DND-41 (cell line): Measurements from ENCODE around the gene DNPEP.

Experiments
- ATAC-seq: fragments of 200-7000 bp; cut with Tn5 transposase; 3 replicates; pipeline ENCODE4 v1.9.1; 2021; ENCODE audit warnings: low read depth; ENCODE audit not compliant: insufficient read depth
- DNase-seq: peaks from one replicate; pipeline ENCODE4 v3.0.0-alpha.2; 2020
- H2AFZ ChIP-seq: 2 replicates; pipeline ENCODE4 v1.6.0; 2012; ENCODE audit warnings: low read depth, low read length
- H3K27ac ChIP-seq: 2 replicates; pipeline ENCODE4 v1.5.1; 2012; ENCODE audit warnings: low read length, inconsistent platforms
- H3K27me3 ChIP-seq: fragments of 200-600 bp; sonication (generic); 2 replicates; pipeline ENCODE4 v1.6.0; 2012; ENCODE audit warnings: low read length, mild to moderate bottlenecking, inconsistent platforms; ENCODE audit not compliant: insufficient read depth, poor library complexity
- H3K36me3 ChIP-seq: 2 replicates; pipeline ENCODE4 v1.5.1; 2012; ENCODE audit warnings: low read length, inconsistent platforms; ENCODE audit not compliant: insufficient read depth
- H3K4me1 ChIP-seq: 2 replicates; pipeline ENCODE4 v1.5.1; 2012; ENCODE audit warnings: mild to moderate bottlenecking, low read length; ENCODE audit not compliant: insufficient read depth
- H3K4me2 ChIP-seq: 2 replicates; pipeline ENCODE4 v1.6.0; 2012; ENCODE audit warnings: mild to moderate bottlenecking, moderate library complexity, low read length, inconsistent platforms; ENCODE audit not compliant: insufficient read depth
- H3K4me3 ChIP-seq, 2 experiments: fragments of 200-600 bp in 1 of 2; shearing (Covaris generic) in 1 of 2; 2 replicates each; pipeline ENCODE4 v1.5.1; 2012 to 2016; ENCODE audit warnings: inconsistent platforms in 2 of 2, low read length in 2 of 2, mild to moderate bottlenecking in 2 of 2, low read depth in 1 of 2, moderate library complexity in 1 of 2
- H3K79me2 ChIP-seq: 2 replicates; pipeline ENCODE4 v1.6.0; 2012; ENCODE audit warnings: low read length, inconsistent platforms; ENCODE audit not compliant: insufficient read depth
- H3K9ac ChIP-seq: 2 replicates; pipeline ENCODE4 v1.6.0; 2012; ENCODE audit warnings: low read depth, mild to moderate bottlenecking, inconsistent platforms, low read length, moderate library complexity
- H3K9me3 ChIP-seq: 2 replicates; pipeline ENCODE4 v1.5.1; 2012; ENCODE audit warnings: low read length, moderate library complexity, mild to moderate bottlenecking, inconsistent platforms; ENCODE audit not compliant: insufficient read depth, severe bottlenecking
- H4K20me1 ChIP-seq: 2 replicates; pipeline ENCODE4 v1.6.0; 2012; ENCODE audit warnings: low read length; ENCODE audit not compliant: insufficient read depth
- CTCF ChIP-seq: IDR thresholded peaks from 2 replicates; pipeline ENCODE4 v1.5.1; 2012; ENCODE audit warnings: borderline replicate concordance, low read length, moderate library complexity, mild to moderate bottlenecking; ENCODE audit not compliant: poor library complexity, severe bottlenecking; ENCODE audit errors: extremely low read depth
- EZH2 ChIP-seq: IDR thresholded peaks from 3 replicates; pipeline ENCODE4 v1.6.1; 2012; ENCODE audit warnings: borderline replicate concordance, low read depth, mild to moderate bottlenecking, moderate library complexity, low read length, inconsistent platforms; ENCODE audit not compliant: severe bottlenecking

DNPEP gene

GRCh38 chr2:219428469-219428868, 40.8 kb upstream of the DNPEP start:
- Histone ChIP-seq H3K9ac (no peak overlapping the region), H3K4me3 (no peak overlapping the region), H3K27ac (no peak overlapping the region), H3K27me3 (no peaks in the 10 kb centered on the region), H3K4me2 (no peak overlapping the region), H3K9me3 (no peaks in the 10 kb centered on the region), H4K20me1 (peaks cover 5% of the 10 kb centered on the region; the same call in 1 of the 2 replicates), H2AFZ (no peak overlapping the region), H3K79me2 (no peaks in the 10 kb centered on the region), H3K36me3 (no peaks in the 10 kb centered on the region), H3K4me1 (no peaks in the 10 kb centered on the region)
- no peak for DNase-seq
- no peak for TF ChIP-seq EZH2
- TF ChIP-seq CTCF: no peak
- ATAC-seq: no peak

DNA sequence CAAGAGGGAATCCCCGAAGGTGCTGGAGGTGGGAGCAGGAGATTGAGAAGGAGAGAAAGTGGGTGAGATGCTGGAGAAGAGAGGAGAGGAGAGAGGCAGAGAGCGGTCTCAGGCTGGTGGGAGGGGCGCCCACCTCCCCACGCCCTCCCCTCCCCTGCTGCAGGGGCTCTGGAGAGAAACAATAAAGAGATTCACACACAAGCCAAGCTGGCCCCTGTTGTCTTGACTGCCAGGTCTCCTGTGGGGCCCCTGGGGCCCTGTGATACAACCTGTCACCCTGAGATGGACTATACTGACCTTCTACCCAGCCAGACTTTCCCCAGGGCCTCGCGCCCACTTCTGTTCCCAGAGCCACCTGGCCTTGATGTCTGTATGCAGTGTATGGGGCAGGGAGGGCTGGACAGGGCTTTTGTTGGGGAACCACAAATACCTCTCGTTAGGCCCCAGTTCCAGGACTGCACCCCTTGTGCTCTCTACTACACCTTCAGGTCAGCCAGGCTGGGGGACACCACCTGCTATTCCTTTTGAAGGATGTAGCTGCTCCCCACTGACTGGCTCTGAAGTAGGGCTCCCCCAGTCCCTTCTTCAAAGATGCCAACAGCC, 38.9 kb upstream of the DNPEP start:
- TF ChIP-seq CTCF (no peak), EZH2 (no peak)

DNA sequence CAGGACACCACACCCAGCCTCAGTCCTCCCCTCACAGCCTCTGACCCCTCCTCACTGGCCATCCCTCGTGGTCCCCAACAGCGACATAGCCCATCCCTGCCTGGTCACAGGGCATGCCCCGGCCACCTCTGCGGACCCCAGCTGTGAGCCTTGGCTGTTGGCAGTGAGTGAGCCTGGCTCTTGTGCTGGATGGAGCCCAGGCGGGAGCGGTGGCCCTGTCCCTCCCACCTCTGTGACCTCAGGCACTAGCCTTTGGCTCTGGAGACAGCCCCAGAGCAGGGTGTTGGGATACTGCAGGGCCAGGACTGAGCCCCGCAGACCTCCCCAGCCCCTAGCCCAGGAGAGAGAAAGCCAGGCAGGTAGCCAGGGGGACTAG, 38.3 kb upstream of the DNPEP start:
- Histone ChIP-seq H3K9ac (no peak overlapping the region), H3K27ac (no peak overlapping the region), H3K4me2 (no peak overlapping the region), H3K36me3 (no peaks in the 10 kb centered on the region), H3K9me3 (no peaks in the 10 kb centered on the region), H4K20me1 (peaks cover 5% of the 10 kb centered on the region; the same call in 1 of the 2 replicates), H3K79me2 (no peaks in the 10 kb centered on the region), H3K4me3 (no peak overlapping the region), H3K27me3 (no peaks in the 10 kb centered on the region), H3K4me1 (no peaks in the 10 kb centered on the region), H2AFZ (no peak overlapping the region)
- ATAC-seq (no peak), DNase-seq (no peak)
- TF ChIP-seq EZH2: no peak
- TF ChIP-seq CTCF: no peak

More for the DNA sequence above, 38.9 kb upstream of the DNPEP start:
- Histone ChIP-seq H3K36me3 (no peaks in the 10 kb centered on the region), H3K79me2 (no peaks in the 10 kb centered on the region), H2AFZ (no peak overlapping the region), H4K20me1 (peaks cover 5% of the 10 kb centered on the region; the same call in 1 of the 2 replicates), H3K4me3 (no peak overlapping the region), H3K27me3 (no peaks in the 10 kb centered on the region), H3K9ac (no peak overlapping the region), H3K27ac (no peak overlapping the region), H3K4me2 (no peak overlapping the region), H3K4me1 (no peaks in the 10 kb centered on the region), H3K9me3 (no peaks in the 10 kb centered on the region)
- ATAC-seq (no peak), DNase-seq (no peak)
